ENCODE measurements around the gene SLC8B1. TPM values are rescaled to one million over a fixed set of nuclear protein-coding genes. Genes with fewer than 3 reads are reported as not detected.
A peak's percentile ranks its signal among the peaks of the same experiment; 100 is the strongest.

Gene SLC8B1
- total RNA-seq, 2 donors from 2014 or later, result 25.2 to 44.2 TPM

GRCh38 chr12:113253532-113254285 lies 81.2 kb downstream of the SLC8B1 start:
- 81 to 89% methylated on average over 5 of the region's 5 CpGs for WGBS, 2 donors

GRCh38 chr12:113252494-113252893 lies 82.4 kb downstream of the SLC8B1 start:
- intact Hi-C loops (cut with DNase I), result no loop called here
- Histone ChIP-seq H3K4me3 (no peak overlapping the region), H3K27me3 (no peaks in the 10 kb centered on the region), H3K27ac (no peak overlapping the region), H3K4me1 (peaks cover 27% of the 10 kb centered on the region), H3K36me3 (replicated peaks in 1 of 2; ENCODE audit: insufficient read depth in 1 of 2, low read depth in 2 of 2) (no peaks in the 10 kb centered on the region), H3K9me3 (no peaks in the 10 kb centered on the region)
- TF ChIP-seq CTCF (IDR thresholded peaks at IDR 0.05), result no peak
- DNase-seq, result no peak
- 95 to 97% methylated on average over 3 to 10 of the region's 10 CpGs for WGBS, 2 donors
- ATAC-seq, result no peak

More at GRCh38 chr12:113253532-113254285, 81.2 kb downstream of the SLC8B1 start:
- peaks cover 21% of the 10 kb centered on the region for H3K4me1 ChIP-seq
- DNase-seq (no peak), ATAC-seq (no peak)
- H3K27me3 ChIP-seq, result no peaks in the 10 kb centered on the region
- no peaks in the 10 kb centered on the region for H3K36me3 ChIP-seq (replicated peaks in 1 of 2; ENCODE audit: insufficient read depth in 1 of 2, low read depth in 2 of 2)
- TF ChIP-seq CTCF (IDR thresholded peaks at IDR 0.05) (no peak), POLR2A (IDR thresholded peaks at IDR 0.05) (no peak)
- H3K9me3 ChIP-seq, result no peaks in the 10 kb centered on the region
- H3K27ac ChIP-seq, result peak overlapping the region in 1 of 4 donors; percentile 36
- intact Hi-C loops (cut with DNase I), result no loop called here
- H3K4me3 ChIP-seq, result no peak overlapping the region

DNA sequence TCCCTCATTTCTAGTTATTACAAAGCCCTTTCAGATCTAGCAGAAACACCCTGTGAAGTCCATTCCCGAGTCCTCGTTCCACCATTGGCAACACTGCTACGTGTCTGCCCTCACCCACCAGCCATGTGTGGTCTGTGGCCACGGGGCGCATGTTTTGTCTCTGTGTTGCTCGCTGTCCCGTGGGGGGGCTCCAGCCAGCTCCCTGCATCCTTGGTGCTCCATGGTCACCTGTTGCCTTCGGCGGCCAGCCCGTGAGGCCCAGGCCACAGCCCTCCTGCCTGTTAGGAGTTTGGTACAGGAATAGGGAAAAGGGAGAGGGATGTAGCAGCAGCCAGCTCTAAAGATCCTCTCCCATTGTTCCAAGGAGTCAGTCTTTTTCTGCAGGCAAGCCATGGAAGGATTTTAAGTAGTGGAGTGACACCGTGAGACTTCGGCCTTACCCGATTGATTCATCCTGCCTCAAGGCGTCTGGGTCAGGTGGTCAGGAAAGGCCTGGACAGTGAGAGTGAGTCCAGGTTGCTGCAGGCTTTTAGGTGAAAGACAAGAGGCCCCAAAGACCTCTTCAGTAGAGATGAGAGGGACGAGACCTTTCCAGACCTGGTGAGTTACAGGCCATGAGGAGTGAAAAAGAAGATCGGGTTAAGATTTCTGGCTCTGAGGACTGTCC lies 83.4 kb downstream of the SLC8B1 start:
- 94 to 95% methylated on average over 13 to 16 of the region's 16 CpGs for WGBS, 2 donors
- DNase-seq (no peak), ATAC-seq (no peak)
- TF ChIP-seq POLR2A (IDR thresholded peaks at IDR 0.05), result no peak
- no peak overlapping the region for H3K27ac ChIP-seq
- intact Hi-C loops (cut with DNase I), result no loop called here
- peaks cover 36% of the 10 kb centered on the region for H3K4me1 ChIP-seq
- no peaks in the 10 kb centered on the region for H3K36me3 ChIP-seq (replicated peaks in 1 of 2; ENCODE audit: insufficient read depth in 1 of 2, low read depth in 2 of 2)
- H3K4me3 ChIP-seq, result no peak overlapping the region
- no peaks in the 10 kb centered on the region for H3K27me3 ChIP-seq
- no peaks in the 10 kb centered on the region for H3K9me3 ChIP-seq

- no peaks in the 10 kb centered on the region for H3K36me3 ChIP-seq (replicated peaks in 1 of 2; ENCODE audit: insufficient read depth in 1 of 2, low read depth in 2 of 2)
- no peak for ATAC-seq
- DNase-seq, result no peak
Observed at GRCh38 chr12:113250045-113250444, 84.9 kb downstream of the SLC8B1 start.

More at GRCh38 chr12:113250045-113250444, 84.9 kb downstream of the SLC8B1 start:
- Histone ChIP-seq H3K27me3 (no peaks in the 10 kb centered on the region), H3K9me3 (no peaks in the 10 kb centered on the region), H3K4me3 (no peak overlapping the region), H3K27ac (no peak overlapping the region), H3K4me1 (peaks cover 51% of the 10 kb centered on the region)
- intact Hi-C loops (cut with DNase I), result no loop called here
- TF ChIP-seq CTCF (IDR thresholded peaks at IDR 0.05) (no peak), POLR2A (IDR thresholded peaks at IDR 0.05) (no peak)
- 76 to 84% methylated on average over 6 of the region's 6 CpGs for WGBS, 2 donors
